ENCODE measurements around the gene DIP2C. TPM values are rescaled to one million over a fixed set of nuclear protein-coding genes. Genes with fewer than 3 reads are reported as not detected.

DIP2C gene
- total RNA-seq, 1 experiment from 2014 or later = 11.0 TPM

DNA sequence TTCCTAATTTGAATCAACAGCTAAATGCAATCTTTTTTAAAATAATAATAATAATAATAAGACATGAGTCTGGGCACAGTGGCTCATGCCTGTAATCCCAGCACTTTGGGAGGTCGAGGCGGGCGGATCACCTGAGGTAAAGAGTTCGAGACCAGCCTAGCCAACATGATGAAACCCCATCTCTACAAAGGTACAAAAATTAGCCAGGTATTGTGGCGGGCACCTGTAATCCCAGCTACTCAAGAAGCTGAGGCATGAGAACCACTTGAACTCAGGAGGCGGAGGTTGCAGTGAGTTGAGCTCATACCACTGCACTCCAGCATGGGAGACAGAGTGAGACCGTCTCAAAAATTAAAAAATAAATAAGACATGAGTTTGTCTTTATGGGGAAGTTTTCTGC, 3.9 kb downstream of the DIP2C start:
- CTCF ChIA-PET = interaction anchor here (0.6 to 0.7 kb wide), 3 partner anchors 10 to 285 kb away, joined by 3 to 4 read pairs (median 3); no protein-coding TSS in a partner anchor
- Mint-ChIP-seq H3K4me1 (ENCODE audit: low read depth, unreplicated experiment) (no peaks in the 10 kb centered on the region), H3K27me3 (ENCODE audit: unreplicated experiment) (no peaks in the 10 kb centered on the region), H3K27ac (ENCODE audit: unreplicated experiment) (no peak overlapping the region), H3K9me3 (ENCODE audit: low read depth, unreplicated experiment) (no peaks in the 10 kb centered on the region), H3K36me3 (ENCODE audit: insufficient read depth, unreplicated experiment) (peaks cover 23% of the 10 kb centered on the region), H3K4me3 (ENCODE audit: low read depth, unreplicated experiment) (no peak overlapping the region)
- DNase-seq = no peak
- intact Hi-C loops (cut with micrococcal nuclease; ENCODE audit: unreplicated experiment) = no loop called here
- no TSS peak for BruUV-seq (replicated peaks)
- TF ChIP-seq CTCF (IDR thresholded peaks at IDR 0.05; ENCODE audit: unreplicated experiment) = no peak

- CTCF ChIA-PET = no interaction called here
- no peak for TF ChIP-seq CTCF (IDR thresholded peaks at IDR 0.05; ENCODE audit: unreplicated experiment)
- Mint-ChIP-seq H3K4me1 (ENCODE audit: low read depth, unreplicated experiment) (no peaks in the 10 kb centered on the region), H3K4me3 (ENCODE audit: low read depth, unreplicated experiment) (no peak overlapping the region), H3K36me3 (ENCODE audit: insufficient read depth, unreplicated experiment) (peaks cover 4% of the 10 kb centered on the region), H3K27ac (ENCODE audit: unreplicated experiment) (no peak overlapping the region), H3K9me3 (ENCODE audit: low read depth, unreplicated experiment) (no peaks in the 10 kb centered on the region), H3K27me3 (ENCODE audit: unreplicated experiment) (no peaks in the 10 kb centered on the region)
- no TSS peak for BruUV-seq (replicated peaks)
- no peak for DNase-seq
- intact Hi-C loops (cut with micrococcal nuclease; ENCODE audit: unreplicated experiment) = no loop called here
Measured at GRCh38 chr10:683448-684071, 5.9 kb downstream of the DIP2C start.

DNA sequence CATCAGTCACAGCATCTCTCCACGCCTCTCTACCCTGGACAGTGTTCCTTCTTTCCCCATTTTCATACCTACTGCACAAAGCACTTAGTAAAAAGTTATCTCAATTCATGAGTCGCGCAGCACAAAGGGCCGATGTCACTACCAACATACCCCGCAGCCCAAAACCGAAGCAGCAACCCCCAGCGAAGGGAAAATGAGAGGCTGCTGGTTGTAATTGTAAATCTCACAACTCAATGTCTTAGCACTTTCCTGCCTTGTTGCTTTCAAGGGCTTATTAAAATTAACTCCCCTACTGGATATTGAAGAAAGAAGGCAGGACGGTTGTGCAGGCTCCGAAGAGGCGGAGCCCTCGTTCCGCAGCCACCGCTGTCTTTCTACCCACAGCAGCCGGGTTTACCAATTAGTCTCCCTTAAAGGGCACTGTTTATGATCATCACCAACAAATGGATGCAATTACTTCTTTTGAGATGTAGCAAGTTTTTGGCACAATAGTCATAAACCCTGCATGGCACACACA, 6.5 kb downstream of the DIP2C start:
- intact Hi-C loops (cut with micrococcal nuclease; ENCODE audit: unreplicated experiment) = no loop called here
- TF ChIP-seq CTCF (IDR thresholded peaks at IDR 0.05; ENCODE audit: unreplicated experiment) = no peak
- BruUV-seq (replicated peaks) = no TSS peak
- Mint-ChIP-seq H3K27ac (ENCODE audit: unreplicated experiment) (no peak overlapping the region), H3K4me1 (ENCODE audit: low read depth, unreplicated experiment) (no peaks in the 10 kb centered on the region), H3K4me3 (ENCODE audit: low read depth, unreplicated experiment) (no peak overlapping the region), H3K36me3 (ENCODE audit: insufficient read depth, unreplicated experiment) (no peaks in the 10 kb centered on the region), H3K9me3 (ENCODE audit: low read depth, unreplicated experiment) (no peaks in the 10 kb centered on the region), H3K27me3 (ENCODE audit: unreplicated experiment) (no peaks in the 10 kb centered on the region)
- CTCF ChIA-PET = no interaction called here
- no peak for DNase-seq

GRCh38 chr10:681670-682318, 7.7 kb downstream of the DIP2C start:
- BruUV-seq (replicated peaks) = no TSS peak
- no peaks in the 10 kb centered on the region for H3K9me3 Mint-ChIP-seq (ENCODE audit: low read depth, unreplicated experiment)
- TF ChIP-seq CTCF (IDR thresholded peaks at IDR 0.05; ENCODE audit: unreplicated experiment) = no peak
- intact Hi-C loops (cut with micrococcal nuclease; ENCODE audit: unreplicated experiment) = no loop called here
- no peak overlapping the region for H3K27ac Mint-ChIP-seq (ENCODE audit: unreplicated experiment)
- H3K4me1 Mint-ChIP-seq (ENCODE audit: low read depth, unreplicated experiment) = no peaks in the 10 kb centered on the region
- no peaks in the 10 kb centered on the region for H3K36me3 Mint-ChIP-seq (ENCODE audit: insufficient read depth, unreplicated experiment)
- DNase-seq = no peak
- H3K4me3 Mint-ChIP-seq (ENCODE audit: low read depth, unreplicated experiment) = no peak overlapping the region
- H3K27me3 Mint-ChIP-seq (ENCODE audit: unreplicated experiment) = no peaks in the 10 kb centered on the region
- CTCF ChIA-PET = no interaction called here

Measured in Calu3 (cell line).